ENCODE results near the gene SDK1.

SDK1 gene

GRCh38 chr7:4067476-4067760 is 766.4 kb downstream of the SDK1 start:
- DNase-seq (ENCODE audit: low read depth in 2 of 2, low spot score in 1 of 2): no peak

GRCh38 chr7:4067874-4068273 is 766.8 kb downstream of the SDK1 start:
- no peak for DNase-seq (ENCODE audit: low read depth in 2 of 2, low spot score in 1 of 2)

- DNase-seq (ENCODE audit: low read depth in 2 of 2, low spot score in 1 of 2): no peak
Measured at GRCh38 chr7:4068286-4068685, 767.2 kb downstream of the SDK1 start.

- no peak for DNase-seq (ENCODE audit: low read depth in 2 of 2, low spot score in 1 of 2)
Measured at GRCh38 chr7:4069268-4070095, 768.4 kb downstream of the SDK1 start.

- no peak for DNase-seq (ENCODE audit: low read depth in 2 of 2, low spot score in 1 of 2)
Measured at GRCh38 chr7:4070214-4070613, 769.2 kb downstream of the SDK1 start.

- no peak for DNase-seq (ENCODE audit: low read depth in 2 of 2, low spot score in 1 of 2)
Measured at GRCh38 chr7:4071370-4072058, 770.5 kb downstream of the SDK1 start.

GRCh38 chr7:4072161-4072925 is 771.3 kb downstream of the SDK1 start:
- DNase-seq (ENCODE audit: low read depth in 2 of 2, low spot score in 1 of 2): no peak

GRCh38 chr7:4073052-4073451 is 772.0 kb downstream of the SDK1 start:
- no peak for DNase-seq (ENCODE audit: low read depth in 2 of 2, low spot score in 1 of 2)

- DNase-seq (ENCODE audit: low read depth in 2 of 2, low spot score in 1 of 2): no peak
Measured at GRCh38 chr7:4073750-4074149, 772.7 kb downstream of the SDK1 start.

- no peak for DNase-seq (ENCODE audit: low read depth in 2 of 2, low spot score in 1 of 2)
Measured at GRCh38 chr7:4074407-4074806, 773.4 kb downstream of the SDK1 start.

- no peak for DNase-seq (ENCODE audit: low read depth in 2 of 2, low spot score in 1 of 2)
Measured at GRCh38 chr7:4074994-4075393, 773.9 kb downstream of the SDK1 start.

- no peak for DNase-seq (ENCODE audit: low read depth in 2 of 2, low spot score in 1 of 2)
Measured at GRCh38 chr7:4076701-4077294, 775.7 kb downstream of the SDK1 start.

GRCh38 chr7:4077980-4078379 is 776.9 kb downstream of the SDK1 start:
- no peak for DNase-seq (ENCODE audit: low read depth in 2 of 2, low spot score in 1 of 2)

- no peak for DNase-seq (ENCODE audit: low read depth in 2 of 2, low spot score in 1 of 2)
Measured at GRCh38 chr7:4078580-4078979, 777.5 kb downstream of the SDK1 start.

- no peak for DNase-seq (ENCODE audit: low read depth in 2 of 2, low spot score in 1 of 2)
Measured at GRCh38 chr7:4079366-4079765, 778.3 kb downstream of the SDK1 start.

- DNase-seq (ENCODE audit: low read depth in 2 of 2, low spot score in 1 of 2): no peak
Measured at GRCh38 chr7:4079956-4080355, 778.9 kb downstream of the SDK1 start.

- no peak for DNase-seq (ENCODE audit: low read depth in 2 of 2, low spot score in 1 of 2)
Measured at GRCh38 chr7:4080954-4081353, 779.9 kb downstream of the SDK1 start.

GRCh38 chr7:4083513-4083912 is 782.5 kb downstream of the SDK1 start:
- DNase-seq (ENCODE audit: low read depth in 2 of 2, low spot score in 1 of 2): no peak

GRCh38 chr7:4084271-4084670 is 783.2 kb downstream of the SDK1 start:
- DNase-seq (ENCODE audit: low read depth in 2 of 2, low spot score in 1 of 2): no peak

GRCh38 chr7:4085937-4086691 is 785.1 kb downstream of the SDK1 start:
- DNase-seq (ENCODE audit: low read depth in 2 of 2, low spot score in 1 of 2): no peak

- DNase-seq (ENCODE audit: low read depth in 2 of 2, low spot score in 1 of 2): no peak
Measured at GRCh38 chr7:4086723-4087122, 785.7 kb downstream of the SDK1 start.

All from stimulated activated CD8-positive, alpha-beta memory T cell treated with anti-CD3 and anti-CD28 coated beads, Interleukin-4, amount 100 ng/mL, for 4 hours (primary cell).